Stomach (tissue), 4 donors: ENCODE measurements around the gene SMIM14.

Experiments used
- CTCF ChIP-seq, 7 experiments: fragments of 450-650 bp in 4 of 7; fragments of 200-600 bp in 3 of 7; sonication (generic) in 3 of 7; IDR thresholded peaks; one replicate each; pipeline ENCODE4 v1.5.1; 2016 to 2019; ENCODE audit warnings: antibody characterized with exemption in 7 of 7, control low read depth in 2 of 7, mild to moderate bottlenecking in 1 of 7
- POLR2A ChIP-seq, 4 donors: fragments of 450-650 bp; IDR thresholded peaks; one replicate each; pipeline ENCODE4 v1.6.1; 2016; ENCODE audit warnings: antibody characterized with exemption in 4 of 4, control low read depth in 2 of 4, mild to moderate bottlenecking in 1 of 4, moderate library complexity in 1 of 4

GRCh38 chr4:39522068-39522467 is 116.6 kb downstream of the SMIM14 start:
- no peak for TF ChIP-seq CTCF (IDR thresholded peaks at IDR 0.05)
- no peak for TF ChIP-seq POLR2A (IDR thresholded peaks at IDR 0.05)
